ENCODE measurements around the gene MOB3C. TPM values are rescaled to one million over a fixed set of nuclear protein-coding genes. Genes with fewer than 3 reads are reported as not detected.
A peak's percentile ranks its signal among the peaks of the same experiment; 100 is the strongest.

Gene MOB3C
- total RNA-seq, 1 donor from 2014 or later = 15.2 TPM

GRCh38 chr1:46607345-46608130, 9.1 kb downstream of the MOB3C start:
- DNase-seq (ENCODE audit: extremely low read depth, low read depth, low spot score) = no peak

GRCh38 chr1:46606255-46606965, 10.2 kb downstream of the MOB3C start:
- no peak for DNase-seq (ENCODE audit: extremely low read depth, low read depth, low spot score)

GRCh38 chr1:46605232-46605631, 11.4 kb downstream of the MOB3C start:
- DNase-seq (ENCODE audit: extremely low read depth, low read depth, low spot score) = no peak

GRCh38 chr1:46603858-46604549, 12.6 kb downstream of the MOB3C start, which contains the start of gene MKNK1:
TSS of gene MKNK1 (minus strand) at chr1:46604268. CDS start at chr1:46583327, 20,941 bp downstream.
- peak; percentile 47 for DNase-seq (ENCODE audit: extremely low read depth, low read depth, low spot score)

- no peak for DNase-seq (ENCODE audit: extremely low read depth, low read depth, low spot score)
These were observed 13.1 kb downstream of the MOB3C start for GRCh38 chr1:46603481-46603857.

- no peak for DNase-seq (ENCODE audit: extremely low read depth, low read depth, low spot score)
These were observed 15.2 kb downstream of the MOB3C start for GRCh38 chr1:46601257-46602007.

- no peak for DNase-seq (ENCODE audit: extremely low read depth, low read depth, low spot score)
These were observed 17.3 kb downstream of the MOB3C start for GRCh38 chr1:46599059-46599970.

- no peak for DNase-seq (ENCODE audit: extremely low read depth, low read depth, low spot score)
These were observed 19.8 kb downstream of the MOB3C start for GRCh38 chr1:46596846-46597245.

- DNase-seq (ENCODE audit: extremely low read depth, low read depth, low spot score) = no peak
These were observed 20.6 kb downstream of the MOB3C start for GRCh38 chr1:46596036-46596435.

- no peak for DNase-seq (ENCODE audit: extremely low read depth, low read depth, low spot score)
These were observed 21.5 kb downstream of the MOB3C start for GRCh38 chr1:46595127-46595526.

GRCh38 chr1:46594063-46594462, 22.5 kb downstream of the MOB3C start:
- no peak for DNase-seq (ENCODE audit: extremely low read depth, low read depth, low spot score)

- DNase-seq (ENCODE audit: extremely low read depth, low read depth, low spot score) = no peak
These were observed 23.8 kb downstream of the MOB3C start for GRCh38 chr1:46592823-46593222.

GRCh38 chr1:46589529-46589928, 27.1 kb downstream of the MOB3C start:
- no peak for DNase-seq (ENCODE audit: extremely low read depth, low read depth, low spot score)

- DNase-seq (ENCODE audit: extremely low read depth, low read depth, low spot score) = no peak
These were observed 29.5 kb downstream of the MOB3C start for GRCh38 chr1:46587069-46587468.

- no peak for DNase-seq (ENCODE audit: extremely low read depth, low read depth, low spot score)
These were observed 31.2 kb downstream of the MOB3C start for GRCh38 chr1:46585312-46585938.

GRCh38 chr1:46583494-46583893, 33.1 kb downstream of the MOB3C start:
- no peak for DNase-seq (ENCODE audit: extremely low read depth, low read depth, low spot score)

- no peak for DNase-seq (ENCODE audit: extremely low read depth, low read depth, low spot score)
These were observed 33.6 kb downstream of the MOB3C start for GRCh38 chr1:46582972-46583371.

- no peak for DNase-seq (ENCODE audit: extremely low read depth, low read depth, low spot score)
These were observed 34.7 kb downstream of the MOB3C start for GRCh38 chr1:46581681-46582455.
